T-helper 22 cell (primary cell): ENCODE data around the gene STKLD1.

ENCODE experiments used
- DNase-seq: peaks from one replicate; pipeline ENCODE4 v3.0.0-alpha.2; 2020; ENCODE audit warnings: low read depth

The STKLD1 gene

GRCh38 chr9:133417541-133418461 is 41.6 kb downstream of the STKLD1 start, which contains the start of gene REXO4:
TSS of gene REXO4 (minus strand) at chr9:133418010. CDS start at chr9:133417844, 166 bp downstream.
- DNase-seq: peak; percentile 62

- DNase-seq: no peak
These were observed 42.8 kb downstream of the STKLD1 start for GRCh38 chr9:133419005-133419404.

- no peak for DNase-seq
These were observed 44.2 kb downstream of the STKLD1 start for GRCh38 chr9:133420392-133420827.

GRCh38 chr9:133421615-133422542 is 45.7 kb downstream of the STKLD1 start, which contains the start of gene ADAMTS13:
TSS of gene ADAMTS13 (plus strand) at chr9:133422367. CDS start at chr9:133422444, 77 bp downstream.
- DNase-seq: no peak

GRCh38 chr9:133423216-133423615 is 47.0 kb downstream of the STKLD1 start:
- no peak for DNase-seq

GRCh38 chr9:133424187-133424586 is 48.0 kb downstream of the STKLD1 start:
- no peak for DNase-seq

- no peak for DNase-seq
These were observed 49.0 kb downstream of the STKLD1 start for GRCh38 chr9:133425049-133425632.

GRCh38 chr9:133426011-133426410 is 49.8 kb downstream of the STKLD1 start:
- no peak for DNase-seq

GRCh38 chr9:133427658-133428348 is 51.6 kb downstream of the STKLD1 start:
- no peak for DNase-seq

GRCh38 chr9:133428617-133429101 is 52.5 kb downstream of the STKLD1 start:
- DNase-seq: no peak

- DNase-seq: no peak
These were observed 53.0 kb downstream of the STKLD1 start for GRCh38 chr9:133429214-133429613.

GRCh38 chr9:133429641-133430161 is 53.5 kb downstream of the STKLD1 start:
- no peak for DNase-seq

GRCh38 chr9:133430244-133430643 is 54.1 kb downstream of the STKLD1 start:
- DNase-seq: no peak

GRCh38 chr9:133433351-133433843 is 57.2 kb downstream of the STKLD1 start:
- DNase-seq: no peak

- no peak for DNase-seq
These were observed 60.5 kb downstream of the STKLD1 start for GRCh38 chr9:133436681-133437080.

- no peak for DNase-seq
These were observed 61.8 kb downstream of the STKLD1 start for GRCh38 chr9:133437753-133438531.

- DNase-seq: no peak
These were observed 63.2 kb downstream of the STKLD1 start for GRCh38 chr9:133439337-133439736.

GRCh38 chr9:133440874-133441273 is 64.7 kb downstream of the STKLD1 start:
- no peak for DNase-seq

GRCh38 chr9:133441571-133441970 is 65.4 kb downstream of the STKLD1 start:
- DNase-seq: no peak

GRCh38 chr9:133443248-133443647 is 67.1 kb downstream of the STKLD1 start:
- DNase-seq: no peak
